LNCaP clone FGC (cell line): Measurements from ENCODE around the gene KLRK1.
"Not testable (repeated sequence)": the region's sequence is repeated elsewhere in the genome, so short reads cannot be mapped to it uniquely, and the experiment has no call there.

ENCODE experiments used
- DNase-seq: peaks from one replicate; pipeline ENCODE4 v3.0.0-alpha.2; 2011; ENCODE audit warnings: low read depth
- H3K4me3 ChIP-seq: 2 replicates; pipeline ENCODE4 v1.5.1; 2011; ENCODE audit warnings: mild to moderate bottlenecking, low read depth, low read length, control low read depth
- TF ChIP-seq, protein P1 (sequence below): IDR thresholded peaks from 2 replicates; pipeline ENCODE4 v1.5.1; 2012; ENCODE audit warnings: mild to moderate bottlenecking; ENCODE audit not compliant: control insufficient read depth, insufficient read depth; ENCODE audit errors: extremely low read depth

The KLRK1 gene

DNA sequence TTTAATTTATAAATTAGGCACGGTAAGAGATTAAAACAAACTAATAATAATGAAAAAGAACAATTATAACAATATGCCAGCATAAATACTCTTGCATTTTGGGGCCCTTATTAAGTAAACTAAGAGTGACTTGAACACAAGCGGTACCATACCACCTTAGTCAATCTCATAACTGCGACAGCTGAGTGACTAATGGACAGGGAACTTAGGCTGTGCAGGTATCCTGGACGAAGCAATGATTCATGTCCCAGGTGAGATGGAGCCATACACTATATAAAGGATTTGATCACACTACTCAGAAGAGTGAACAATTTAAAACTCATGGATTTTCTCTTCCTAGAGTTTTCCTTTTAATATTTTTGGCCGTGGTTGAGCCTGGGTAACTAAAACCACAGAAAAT, 15.5 kb upstream of the KLRK1 start:
- H3K4me3 ChIP-seq, result no peak overlapping the region
- no peak for DNase-seq
- TF ChIP-seq, protein P1, sequence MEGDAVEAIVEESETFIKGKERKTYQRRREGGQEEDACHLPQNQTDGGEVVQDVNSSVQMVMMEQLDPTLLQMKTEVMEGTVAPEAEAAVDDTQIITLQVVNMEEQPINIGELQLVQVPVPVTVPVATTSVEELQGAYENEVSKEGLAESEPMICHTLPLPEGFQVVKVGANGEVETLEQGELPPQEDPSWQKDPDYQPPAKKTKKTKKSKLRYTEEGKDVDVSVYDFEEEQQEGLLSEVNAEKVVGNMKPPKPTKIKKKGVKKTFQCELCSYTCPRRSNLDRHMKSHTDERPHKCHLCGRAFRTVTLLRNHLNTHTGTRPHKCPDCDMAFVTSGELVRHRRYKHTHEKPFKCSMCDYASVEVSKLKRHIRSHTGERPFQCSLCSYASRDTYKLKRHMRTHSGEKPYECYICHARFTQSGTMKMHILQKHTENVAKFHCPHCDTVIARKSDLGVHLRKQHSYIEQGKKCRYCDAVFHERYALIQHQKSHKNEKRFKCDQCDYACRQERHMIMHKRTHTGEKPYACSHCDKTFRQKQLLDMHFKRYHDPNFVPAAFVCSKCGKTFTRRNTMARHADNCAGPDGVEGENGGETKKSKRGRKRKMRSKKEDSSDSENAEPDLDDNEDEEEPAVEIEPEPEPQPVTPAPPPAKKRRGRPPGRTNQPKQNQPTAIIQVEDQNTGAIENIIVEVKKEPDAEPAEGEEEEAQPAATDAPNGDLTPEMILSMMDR, result no peak

DNA sequence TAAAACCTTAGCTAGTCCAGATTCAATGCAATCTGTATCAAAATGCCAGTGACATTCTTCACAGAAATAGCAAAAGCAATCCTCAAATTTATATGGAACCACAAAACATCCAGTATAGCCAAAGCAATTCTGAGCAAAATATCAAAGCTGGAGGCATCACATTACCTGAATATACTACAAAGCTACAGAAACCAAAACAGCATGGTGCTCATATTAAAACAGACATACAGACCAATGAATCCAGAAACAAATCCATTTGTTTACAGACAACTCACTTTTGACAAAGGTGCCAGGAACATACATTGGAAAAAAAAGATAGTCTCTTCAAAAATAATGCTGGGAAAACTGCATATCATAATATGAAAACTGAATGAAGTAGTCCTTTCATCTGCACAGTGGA, 15.0 kb upstream of the KLRK1 start:
- DNase-seq, result no peak
- TF ChIP-seq, protein P1, result no peak
- H3K4me3 ChIP-seq, result no peak overlapping the region

DNA sequence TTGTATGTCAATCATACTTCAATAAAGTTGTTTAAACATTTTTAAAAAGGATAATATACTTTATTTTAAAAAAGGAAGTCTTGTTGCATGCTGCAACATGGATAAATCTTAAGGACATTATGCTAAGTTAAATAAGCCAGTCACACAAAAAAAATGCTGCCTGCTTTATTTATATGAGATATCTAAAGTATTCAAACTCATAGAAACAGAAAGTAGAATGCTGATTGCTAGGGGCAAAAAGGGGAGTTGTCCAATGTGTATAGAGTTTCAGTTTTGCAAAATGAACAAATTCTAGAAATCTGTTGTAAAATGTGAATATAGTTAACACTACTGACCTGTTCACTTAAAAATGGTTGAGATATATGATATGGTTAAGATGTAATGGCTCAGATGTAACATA, 11.0 kb upstream of the KLRK1 start:
- no peak for DNase-seq
- TF ChIP-seq, protein P1, result no peak
- no peak overlapping the region for H3K4me3 ChIP-seq

DNA sequence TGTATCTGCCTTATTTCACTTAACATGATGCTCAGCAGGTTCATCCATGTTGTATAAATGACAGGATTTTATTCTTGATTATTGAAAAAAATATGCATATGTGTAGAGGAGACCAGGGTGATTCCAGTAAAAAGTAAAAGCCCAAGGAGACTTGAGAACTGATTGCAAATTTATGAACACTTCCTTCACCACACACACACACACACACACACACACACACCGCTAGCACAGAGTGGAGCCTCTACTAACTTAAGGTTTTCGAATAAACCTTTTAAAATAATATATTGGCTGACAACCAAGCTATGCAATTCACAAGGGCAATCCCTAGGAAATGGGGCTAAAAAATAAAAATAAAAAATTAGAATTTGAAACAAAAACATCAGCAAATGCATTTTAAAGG, 8.3 kb upstream of the KLRK1 start:
- DNase-seq, result no peak
- TF ChIP-seq, protein P1, result no peak
- no peak overlapping the region for H3K4me3 ChIP-seq

DNA sequence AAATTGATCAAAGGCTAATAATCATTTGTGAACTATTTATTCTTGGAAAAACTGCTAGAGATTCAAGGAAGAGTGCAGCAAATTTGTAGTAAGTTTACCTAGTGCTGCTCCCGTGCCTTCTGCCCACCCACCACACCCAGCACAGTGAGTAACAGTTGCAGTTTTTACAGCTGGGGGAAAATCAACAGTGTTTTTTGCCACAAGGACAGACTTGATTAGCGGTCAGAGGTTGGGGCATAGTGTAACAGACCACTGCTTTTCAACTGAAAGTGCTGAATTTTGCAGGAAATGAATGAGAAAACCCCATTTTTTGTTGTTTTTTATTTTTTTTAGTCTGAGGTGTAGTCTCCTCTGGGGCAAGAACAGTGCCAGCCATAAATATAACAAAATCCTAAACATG, 7.5 kb upstream of the KLRK1 start:
- H3K4me3 ChIP-seq, result no peak overlapping the region

DNA sequence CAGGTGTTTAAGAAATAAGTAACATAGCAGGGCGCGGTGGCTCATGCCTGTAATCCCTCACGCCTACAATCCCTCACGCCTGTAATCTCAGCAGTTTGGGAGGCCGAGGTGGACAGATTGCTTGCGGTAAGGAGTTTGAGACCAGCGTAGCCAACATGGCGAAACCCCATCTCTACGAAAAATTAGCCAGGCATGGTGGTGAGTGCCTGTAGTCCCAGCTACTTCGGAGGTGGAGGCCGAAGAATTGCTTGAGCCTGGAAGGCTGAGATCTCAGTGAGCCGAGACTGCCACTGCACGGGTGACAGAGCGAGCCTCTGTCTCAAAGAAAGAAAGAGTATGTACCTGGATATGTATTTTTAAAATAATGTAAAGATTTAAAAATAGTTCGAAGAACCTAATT, 6.3 kb upstream of the KLRK1 start:
- H3K4me3 ChIP-seq, result not testable (repeated sequence)

More for the DNA sequence above, 7.5 kb upstream of the KLRK1 start:
- DNase-seq, result no peak
- TF ChIP-seq, protein P1, result no peak

DNA sequence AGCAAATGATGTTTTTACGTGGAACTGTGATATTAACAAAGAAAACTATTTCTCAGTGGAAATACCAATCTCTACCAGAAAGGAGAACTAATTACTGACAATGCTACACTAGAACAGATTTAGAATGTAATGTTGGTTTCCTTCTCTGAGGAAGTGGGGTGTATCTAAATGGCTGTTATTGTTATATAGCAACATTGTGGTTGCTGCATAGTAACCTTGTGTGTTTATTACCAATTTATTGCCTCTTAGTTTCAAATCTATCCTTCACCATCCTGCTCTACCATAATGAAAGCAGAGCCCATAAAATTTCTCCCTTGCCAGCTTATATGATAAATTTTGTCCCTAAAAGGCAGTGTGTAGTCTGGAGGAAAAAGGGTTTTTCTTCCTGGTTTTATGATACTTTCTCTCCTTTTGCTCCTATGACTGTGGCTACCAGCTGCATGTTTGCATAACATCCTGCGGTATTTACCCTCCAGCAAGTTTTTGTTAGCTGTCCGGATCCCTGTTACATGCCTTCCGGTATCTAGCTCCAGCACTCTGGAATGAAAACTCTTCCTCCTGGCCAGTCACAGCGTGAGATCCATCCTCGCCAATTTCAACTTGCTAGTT, 5.7 kb upstream of the KLRK1 start:
- TF ChIP-seq, protein P1, result no peak
- DNase-seq, result peak; percentile 90
- H3K4me3 ChIP-seq, result peak overlapping the region; percentile 14; the same call in 1 of the 2 replicates

More for the DNA sequence above, 6.3 kb upstream of the KLRK1 start:
- DNase-seq, result not testable (repeated sequence)

DNA sequence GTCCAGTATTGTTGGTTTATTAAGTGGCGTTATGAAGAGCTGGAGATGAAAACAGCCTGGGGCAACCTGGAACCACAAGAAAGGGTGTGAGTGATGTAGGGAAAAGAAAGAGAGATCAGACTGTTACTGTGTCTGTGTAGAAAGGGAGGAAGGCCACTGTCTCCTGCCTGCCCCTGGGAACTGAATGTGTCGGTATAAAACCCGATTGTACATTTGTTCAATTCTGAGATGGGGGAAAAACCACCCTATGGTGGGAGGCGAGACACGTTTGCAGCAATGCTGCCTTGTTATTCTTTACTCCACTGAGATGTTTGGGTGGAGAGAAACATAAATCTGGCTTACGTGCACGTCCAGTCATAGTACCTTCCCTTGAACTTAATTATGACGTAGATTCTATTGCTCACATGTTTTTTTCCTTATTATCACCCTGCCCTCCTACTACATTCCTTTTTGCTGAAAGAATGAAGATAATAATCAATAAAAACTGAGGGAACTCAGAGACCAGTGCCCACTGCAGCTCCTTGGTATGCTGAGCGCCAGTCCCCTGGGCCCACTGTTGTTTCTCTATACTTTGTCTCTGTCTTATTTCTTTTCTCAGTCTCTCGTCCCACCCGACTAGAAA, 4.8 kb upstream of the KLRK1 start:
- DNase-seq, H3K4me3 ChIP-seq: not testable (repeated sequence)
